Heart right ventricle (tissue), 16 donors: Measurements from ENCODE around the gene IMMP2L. TPM values are rescaled to one million over a fixed set of nuclear protein-coding genes. Genes with fewer than 3 reads are reported as not detected.

Source experiments
- ATAC-seq, 8 donors: fragments of 200-7000 bp; cut with Tn5 transposase; one replicate each; pipeline ENCODE4 v1.9.1; 2020; ENCODE audit warnings: mild to moderate bottlenecking in 8 of 8, moderate library complexity in 8 of 8, moderate number of reproducible peaks in 1 of 8
- DNase-seq, 2 donors: peaks; one replicate each; pipeline ENCODE4 v3.0.0-alpha.2; 2020
- H3K27ac ChIP-seq, 10 donors: fragments of 200-600 bp; sonication (generic) in 2 of 10; one replicate each; pipeline versions ENCODE4 v1.5.0 to v1.8.0; 2020 to 2022; ENCODE audit warnings: mild to moderate bottlenecking in 3 of 10
- H3K27me3 ChIP-seq, 7 donors: fragments of 200-600 bp; one replicate each; pipeline ENCODE4 v1.8.0; 2021 to 2022; ENCODE audit warnings: mild to moderate bottlenecking in 2 of 7
- H3K36me3 ChIP-seq, 9 donors: fragments of 200-600 bp; sonication (generic) in 1 of 9; one replicate each; pipeline versions ENCODE4 v1.5.0 to v1.8.0; 2020 to 2022; ENCODE audit warnings: mild to moderate bottlenecking in 2 of 9
- H3K4me1 ChIP-seq, 9 donors: fragments of 200-600 bp; sonication (generic) in 1 of 9; one replicate each; pipeline versions ENCODE4 v1.5.0 to v1.8.0; 2020 to 2022; ENCODE audit warnings: mild to moderate bottlenecking in 4 of 9
- H3K4me3 ChIP-seq, 10 donors: fragments of 200-600 bp; sonication (generic) in 2 of 10; one replicate each; pipeline versions ENCODE4 v1.5.0 to v1.8.0; 2020 to 2022; ENCODE audit warnings: mild to moderate bottlenecking in 7 of 10, moderate library complexity in 2 of 10
- H3K9me3 ChIP-seq, 11 donors: fragments of 200-600 bp in 10 of 11; sonication (generic) in 2 of 11; one replicate each; pipeline versions ENCODE4 v1.5.0 to v1.8.0; 2013 to 2022; ENCODE audit warnings: mild to moderate bottlenecking in 2 of 11, control low read depth in 1 of 11, moderate library complexity in 1 of 11
- CTCF ChIP-seq, 9 donors: fragments of 200-600 bp; sonication (generic) in 2 of 9; IDR thresholded peaks; one replicate each; pipeline versions ENCODE4 v1.5.0 to v1.8.0; 2021 to 2022; ENCODE audit warnings: antibody characterized with exemption in 9 of 9, mild to moderate bottlenecking in 5 of 9, moderate library complexity in 1 of 9
- WGBS, 2 donors: extraction: QIAGEN DNeasy Blood & Tissue Kit; methylation state at CpG; one replicate each; pipeline ENCODE4 v1.1.7; 2013; ENCODE audit warnings: inconsistent platforms in 1 of 2; 5-methylcytosine and 5-hydroxymethylcytosine counted together
- intact Hi-C, 10 donors: fragments of 100-400 bp; cut with DNase I; formaldehyde crosslinking; loops; one replicate each; pipeline versions ENCODE4 v1.11.1 to v1.14.2; 2022
- polyA plus RNA-seq, 2 donors: library from polyadenylated mRNA; stranded (reverse); fragments of 200-250 nt; gene quantifications; one replicate each; pipeline ENCODE4 v1.2.3, GENCODE V29; 2013
- total RNA-seq, 10 donors: library from RNA; stranded (reverse); fragmentation: NEBNext Ultra II Directional in 3 of 10; extraction: Animal tissue kit (Norgen Biotek cat#: 25700) in 3 of 10; gene quantifications; one replicate each; pipeline versions ENCODE4 v1.2.1 to v1.2.4, GENCODE V29; 2021 to 2023
- donor health status: Arrhythmogenic right ventricular cardiomyopathy.
- donor health status: ischemic (EF 13 %, LVEDD 7.1; RV severe dilation, severe dysfunction).
- donor health status: healthy with polysubstance abuse.
- donor health status: DM: no; HTN: yes; CAD: no.
- donor health status: DM: no; HTN: no; CAD: no.
- donor health status: ischemic (EF 25% LVEDD 6.9; RV normal size, moderate dysfunction).
- donor health status: ischemic (EF 25% LVEDD 5.7; RV mildly dilated, moderate dysfunction).
- donor health status: healthy.
- donor health status: DM: yes; HTN: yes; CAD: no.
- donor health status: Ischemic cardiomyopathy.
- donor health status: ischemic (EF 35%, LVEDD 5.7; RV mildly dilated, moderate dysfunction).
- donor health status: nonischemic (EF 11% LVEDD 7.7; RV severe dilation, severe dysfunction).
- donor health status: DM: yes; HTN: yes; CAD: no.
- donor health status: PGD.
- donor health status: ischemic (EF 29% LVEDD 5.4; RV normal size, mild dysfunction).
- donor health status: nonischemic (EF 23%, LVEDD 6.1; RV moderate dilation, normal function).

IMMP2L gene
- total and polyA plus RNA-seq, 12 donors, result 4.3 to 20.8 (median 17.3) TPM

GRCh38 chr7:110852156-110852940, 709.9 kb downstream of the IMMP2L start:
- ATAC-seq, result no peak
- H3K4me1 ChIP-seq, result no peaks in the 10 kb centered on the region
- H3K4me3 ChIP-seq, result no peak overlapping the region
- intact Hi-C loops, result no loop called here
- no peaks in the 10 kb centered on the region for H3K9me3 ChIP-seq
- no peaks in the 10 kb centered on the region for H3K27me3 ChIP-seq
- H3K27ac ChIP-seq, result no peak overlapping the region
- no peaks in the 10 kb centered on the region for H3K36me3 ChIP-seq
- WGBS, 2 donors, result 60% methylated on average over 4 of the region's 4 CpGs
- TF ChIP-seq CTCF (IDR thresholded peaks at IDR 0.05), result no peak
- DNase-seq, result no peak

- no peak for DNase-seq
- no peaks in the 10 kb centered on the region for H3K9me3 ChIP-seq
- no peaks in the 10 kb centered on the region for H3K27me3 ChIP-seq
- no peak for TF ChIP-seq CTCF (IDR thresholded peaks at IDR 0.05)
- intact Hi-C loops, result no loop called here
- 95 to 97% methylated on average over 3 of the region's 3 CpGs for WGBS, 2 donors
- H3K4me1 ChIP-seq, result no peaks in the 10 kb centered on the region
- H3K36me3 ChIP-seq, result no peaks in the 10 kb centered on the region
- H3K27ac ChIP-seq, result no peak overlapping the region
- no peak overlapping the region for H3K4me3 ChIP-seq
- no peak for ATAC-seq
Measured at GRCh38 chr7:110850224-110850623, 712.1 kb downstream of the IMMP2L start.

- WGBS, 2 donors, result 91% methylated on average over 4 of the region's 4 CpGs
- intact Hi-C loops, result no loop called here
- Histone ChIP-seq H3K27ac (no peak overlapping the region), H3K27me3 (no peaks in the 10 kb centered on the region), H3K4me3 (no peak overlapping the region), H3K4me1 (peaks cover 0 to 4% (median 0%) of the 10 kb centered on the region in 9 donors), H3K9me3 (no peaks in the 10 kb centered on the region), H3K36me3 (no peaks in the 10 kb centered on the region)
- no peak for DNase-seq
- no peak for TF ChIP-seq CTCF (IDR thresholded peaks at IDR 0.05)
- no peak for ATAC-seq
Measured at GRCh38 chr7:110842796-110843195, 719.5 kb downstream of the IMMP2L start.

GRCh38 chr7:110841840-110842545, 720.3 kb downstream of the IMMP2L start:
- ATAC-seq (no peak), DNase-seq (no peak)
- TF ChIP-seq CTCF (IDR thresholded peaks at IDR 0.05), result no peak
- Histone ChIP-seq H3K36me3 (no peaks in the 10 kb centered on the region), H3K9me3 (no peaks in the 10 kb centered on the region), H3K4me1 (peaks cover 0 to 4% (median 0%) of the 10 kb centered on the region in 9 donors), H3K4me3 (no peak overlapping the region), H3K27me3 (no peaks in the 10 kb centered on the region), H3K27ac (no peak overlapping the region)
- WGBS, 2 donors, result 34 to 60% methylated on average over 3 of the region's 3 CpGs
- intact Hi-C loops, result no loop called here
